Kasumi-1 (cell line): Measurements from ENCODE around the gene PACRGL.
"Not testable (repeated sequence)": the region's sequence is repeated elsewhere in the genome, so short reads cannot be mapped to it uniquely, and the experiment has no call there.

Source experiments
- DNase-seq, 2 experiments: peaks; one replicate each; lab custom pipeline; 2025; lab: John Stamatoyannopoulos, UW

Gene PACRGL

GRCh38 chr4:20723463-20723862 is 23.2 kb downstream of the PACRGL start:
- no peak for DNase-seq

DNA sequence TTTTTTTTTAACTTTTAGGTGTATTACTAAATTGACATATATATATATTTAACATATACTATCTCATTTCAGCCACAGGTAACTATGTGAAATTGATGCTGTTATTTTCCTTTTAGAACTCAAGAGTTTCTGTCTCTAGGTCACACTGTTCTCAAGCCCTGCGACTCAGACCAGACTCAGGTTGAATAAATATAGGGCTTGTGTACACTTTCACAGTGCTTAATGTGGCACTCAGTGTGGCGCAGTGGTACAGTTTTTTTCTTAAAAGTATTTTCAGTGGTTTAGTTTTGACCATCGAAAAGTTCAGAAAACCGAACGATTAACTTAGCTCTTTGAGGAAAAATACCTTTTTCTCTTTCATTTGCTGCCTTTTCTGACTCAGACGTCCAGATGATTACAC is 24.7 kb downstream of the PACRGL start:
- DNase-seq, result no peak

- no peak for DNase-seq
Observed at GRCh38 chr4:20735931-20736330, 35.7 kb downstream of the PACRGL start.

GRCh38 chr4:20746000-20746399 is 45.7 kb downstream of the PACRGL start:
- DNase-seq, result not testable (repeated sequence)

DNA sequence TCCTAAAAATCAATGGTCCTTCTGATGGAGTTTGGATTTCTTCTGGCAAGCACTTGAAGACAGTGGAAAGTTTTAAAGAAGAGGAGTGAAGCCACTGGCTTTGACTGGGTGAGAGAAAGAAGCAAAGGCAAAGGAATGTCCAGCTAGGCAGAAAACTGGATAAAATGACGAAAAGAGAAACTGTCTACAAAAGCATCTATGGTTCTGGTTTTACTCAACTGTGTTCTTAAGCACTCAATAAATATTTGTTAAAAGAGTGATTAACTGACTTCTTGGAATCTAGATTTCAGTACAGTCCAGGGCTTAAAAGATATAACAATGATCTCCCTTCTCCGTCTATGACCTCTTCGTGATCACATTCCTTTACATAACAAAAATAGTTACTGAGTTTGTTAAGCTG is 52.4 kb downstream of the PACRGL start:
- no peak for DNase-seq

GRCh38 chr4:20754036-20754435 is 53.8 kb downstream of the PACRGL start:
- no peak for DNase-seq

- DNase-seq, result no peak
Observed at GRCh38 chr4:20760053-20760452, 59.8 kb downstream of the PACRGL start.

DNA sequence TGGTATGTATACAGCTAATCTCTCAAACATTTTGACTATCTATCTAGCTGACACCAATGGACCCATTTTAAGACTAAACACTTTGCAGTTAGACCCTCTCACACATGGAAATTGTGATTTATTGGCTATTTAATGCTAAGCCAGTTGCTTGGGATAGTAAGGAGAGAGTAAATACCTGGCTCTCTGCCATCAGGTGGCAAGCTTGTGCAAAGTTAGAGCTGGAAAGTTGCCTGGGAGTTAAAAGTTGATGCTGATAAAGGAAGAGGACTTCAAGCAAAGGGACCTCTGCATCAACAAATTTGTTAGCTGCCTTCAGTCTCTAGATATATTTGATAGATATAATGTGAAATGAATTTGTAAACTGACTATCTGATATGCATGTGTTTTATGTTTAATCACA is 61.1 kb downstream of the PACRGL start:
- DNase-seq, result no peak

GRCh38 chr4:20761826-20762225 is 61.6 kb downstream of the PACRGL start:
- no peak for DNase-seq

GRCh38 chr4:20764366-20764992 is 64.2 kb downstream of the PACRGL start:
- DNase-seq, result no peak

GRCh38 chr4:20773144-20773997 is 73.1 kb downstream of the PACRGL start:
- DNase-seq, result peak; percentile 59 to 74

- no peak for DNase-seq
Observed at GRCh38 chr4:20778896-20779295, 78.6 kb downstream of the PACRGL start.

DNA sequence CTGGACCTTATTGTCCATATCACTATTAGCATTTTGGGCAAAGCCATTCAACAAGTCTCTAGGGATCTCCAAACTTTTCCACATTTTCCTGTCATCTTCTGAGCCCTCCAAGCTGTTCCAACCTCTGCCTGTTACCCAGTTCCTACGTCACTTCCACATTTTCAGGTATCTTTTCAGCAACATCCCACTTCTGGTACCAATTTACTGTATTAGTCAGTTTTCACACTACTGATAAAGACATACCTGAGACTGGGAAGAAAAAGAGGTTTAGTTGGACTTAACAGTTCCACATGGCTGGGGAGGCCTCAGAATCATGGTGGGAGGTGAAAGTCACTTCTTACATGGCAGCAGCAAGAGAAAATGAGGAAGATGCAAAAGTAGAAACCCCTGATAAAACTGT is 82.9 kb downstream of the PACRGL start:
- not testable (repeated sequence) for DNase-seq

GRCh38 chr4:20787940-20788665 is 87.8 kb downstream of the PACRGL start:
- no peak for DNase-seq
